Stomach (tissue), 4 donors: Measurements from ENCODE around the gene LDLRAD2.

Experiments used
- CTCF ChIP-seq, 7 experiments: fragments of 450-650 bp in 4 of 7; fragments of 200-600 bp in 3 of 7; sonication (generic) in 3 of 7; IDR thresholded peaks; one replicate each; pipeline ENCODE4 v1.5.1; 2016 to 2019; ENCODE audit warnings: antibody characterized with exemption in 7 of 7, control low read depth in 2 of 7, mild to moderate bottlenecking in 1 of 7
- POLR2A ChIP-seq, 4 donors: fragments of 450-650 bp; IDR thresholded peaks; one replicate each; pipeline ENCODE4 v1.6.1; 2016; ENCODE audit warnings: antibody characterized with exemption in 4 of 4, control low read depth in 2 of 4, mild to moderate bottlenecking in 1 of 4, moderate library complexity in 1 of 4
- POLR2AphosphoS5 ChIP-seq, 3 donors: sonication (generic); formaldehyde crosslinking; IDR thresholded peaks; one replicate each; pipeline ENCODE4 v1.6.1; 2016; ENCODE audit warnings: antibody characterized with exemption in 3 of 3

- TF ChIP-seq CTCF (IDR thresholded peaks at IDR 0.05): no peak
- TF ChIP-seq POLR2A (IDR thresholded peaks at IDR 0.05): no peak
- TF ChIP-seq POLR2AphosphoS5 (IDR thresholded peaks at IDR 0.05): no peak
These were observed 17.0 kb upstream of the LDLRAD2 start for GRCh38 chr1:21795075-21795474.
